ENCODE data around the gene IRAK1.
"Not testable (repeated sequence)": the region's sequence is repeated elsewhere in the genome, so short reads cannot be mapped to it uniquely, and the experiment has no call there.

Gene IRAK1

DNA sequence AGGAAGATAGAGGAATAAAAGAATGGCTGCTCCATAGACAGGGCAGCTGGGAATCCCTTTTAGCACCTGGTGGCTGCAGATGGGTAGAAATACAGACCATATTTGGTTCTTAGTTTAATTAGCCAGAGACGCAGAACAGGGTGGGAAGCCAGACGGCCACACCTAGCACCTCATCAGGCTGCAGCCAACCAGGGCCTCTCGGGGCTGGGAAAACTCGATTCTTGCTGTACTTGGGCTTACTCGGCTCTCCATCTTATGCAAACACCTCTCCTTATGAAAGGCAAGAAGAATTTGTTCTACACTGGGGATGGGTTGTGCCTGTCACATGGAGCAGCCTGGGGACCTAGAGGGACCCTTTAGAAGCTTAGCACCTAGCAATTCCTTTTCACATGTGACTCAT lies 19.7 kb downstream of the IRAK1 start:
- TF ChIP-seq, protein P1, sequence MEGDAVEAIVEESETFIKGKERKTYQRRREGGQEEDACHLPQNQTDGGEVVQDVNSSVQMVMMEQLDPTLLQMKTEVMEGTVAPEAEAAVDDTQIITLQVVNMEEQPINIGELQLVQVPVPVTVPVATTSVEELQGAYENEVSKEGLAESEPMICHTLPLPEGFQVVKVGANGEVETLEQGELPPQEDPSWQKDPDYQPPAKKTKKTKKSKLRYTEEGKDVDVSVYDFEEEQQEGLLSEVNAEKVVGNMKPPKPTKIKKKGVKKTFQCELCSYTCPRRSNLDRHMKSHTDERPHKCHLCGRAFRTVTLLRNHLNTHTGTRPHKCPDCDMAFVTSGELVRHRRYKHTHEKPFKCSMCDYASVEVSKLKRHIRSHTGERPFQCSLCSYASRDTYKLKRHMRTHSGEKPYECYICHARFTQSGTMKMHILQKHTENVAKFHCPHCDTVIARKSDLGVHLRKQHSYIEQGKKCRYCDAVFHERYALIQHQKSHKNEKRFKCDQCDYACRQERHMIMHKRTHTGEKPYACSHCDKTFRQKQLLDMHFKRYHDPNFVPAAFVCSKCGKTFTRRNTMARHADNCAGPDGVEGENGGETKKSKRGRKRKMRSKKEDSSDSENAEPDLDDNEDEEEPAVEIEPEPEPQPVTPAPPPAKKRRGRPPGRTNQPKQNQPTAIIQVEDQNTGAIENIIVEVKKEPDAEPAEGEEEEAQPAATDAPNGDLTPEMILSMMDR (IDR thresholded peaks at IDR 0.05; ENCODE audit: low read depth, low read length, missing control alignments), result no peak
- no peak overlapping the region for H3K4me3 ChIP-seq (ENCODE audit: low read depth, low read length)
- no peak for DNase-seq (ENCODE audit: low read depth)

DNA sequence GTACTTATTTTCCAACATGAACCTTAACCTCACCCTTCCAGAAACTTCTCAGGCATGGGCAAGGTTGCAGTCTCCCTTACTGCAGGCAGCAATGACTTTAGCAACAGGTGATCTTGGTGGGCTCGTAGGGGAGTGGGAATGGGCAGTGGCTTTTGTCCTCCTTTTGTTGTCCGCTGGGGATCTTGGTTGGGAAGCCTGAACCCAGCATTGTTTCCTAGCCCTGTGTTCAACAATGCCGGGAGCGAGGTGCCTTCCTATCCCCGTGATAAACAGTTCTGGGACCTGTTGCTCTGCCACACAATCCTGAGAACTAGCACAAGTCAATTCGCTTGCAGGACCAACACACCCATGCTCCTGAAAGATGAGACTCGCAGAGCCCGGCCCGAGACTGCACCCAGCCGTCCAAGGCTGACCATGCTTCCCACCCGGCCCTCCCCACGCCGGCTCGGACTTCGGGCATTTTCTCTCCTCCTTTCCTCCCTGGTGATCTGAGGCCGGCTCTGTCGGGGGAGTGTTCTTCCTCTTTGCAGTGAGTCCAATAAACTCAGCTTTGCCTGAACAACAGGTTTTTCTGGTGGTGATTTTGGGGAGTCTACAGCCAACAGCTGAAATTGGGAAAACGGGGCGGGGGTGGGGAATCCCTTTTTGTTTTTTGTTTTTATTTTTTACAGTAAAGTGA lies 20.2 kb downstream of the IRAK1 start:
- DNase-seq (ENCODE audit: low read depth), result no peak
- no peak overlapping the region for H3K4me3 ChIP-seq (ENCODE audit: low read depth, low read length)
- TF ChIP-seq, protein P1 (IDR thresholded peaks at IDR 0.05; ENCODE audit: low read depth, low read length, missing control alignments), result no peak

DNA sequence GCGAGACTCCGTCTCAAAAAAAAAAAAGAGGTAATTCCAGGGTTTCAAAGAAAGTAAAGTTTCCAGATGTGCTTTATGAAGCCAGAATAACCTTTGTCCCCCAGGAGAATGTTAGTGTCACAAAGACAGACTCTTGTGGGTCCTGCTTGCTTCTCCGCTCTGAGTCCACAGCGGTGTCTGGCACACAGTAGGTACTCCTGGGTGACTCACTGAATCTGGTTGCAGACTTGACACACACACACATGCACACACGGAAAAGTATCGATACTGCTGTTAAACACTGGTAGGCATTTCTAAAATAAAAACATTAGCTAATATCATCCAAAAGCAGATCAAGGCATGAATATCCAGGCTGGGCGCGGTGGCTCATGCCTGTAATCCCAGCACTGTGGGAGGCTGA lies 24.2 kb downstream of the IRAK1 start:
- TF ChIP-seq, protein P1 (IDR thresholded peaks at IDR 0.05; ENCODE audit: low read depth, low read length, missing control alignments), result no peak
- DNase-seq (ENCODE audit: low read depth), result no peak

DNA sequence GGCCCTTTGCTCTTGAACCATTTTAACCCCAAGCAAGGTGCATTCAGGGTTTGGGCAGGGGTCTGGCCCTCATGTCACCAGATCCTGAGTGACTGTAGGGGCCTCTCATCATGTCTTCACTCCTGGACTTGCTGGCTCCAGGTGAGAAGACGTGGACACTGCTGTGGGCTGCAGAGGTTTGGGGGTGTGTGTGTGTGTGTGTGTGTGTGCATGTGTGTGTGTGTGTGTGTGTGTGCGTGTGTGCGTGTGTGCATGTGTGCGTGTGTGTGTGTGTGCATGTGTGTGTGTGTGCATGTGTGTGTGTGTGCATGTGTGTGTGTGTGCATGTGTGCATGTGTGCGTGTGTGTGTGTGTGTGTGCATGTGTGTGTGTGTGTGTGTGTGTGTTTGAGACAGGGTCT lies 25.3 kb downstream of the IRAK1 start:
- DNase-seq (ENCODE audit: low read depth); H3K4me3 ChIP-seq (ENCODE audit: low read depth, low read length): not testable (repeated sequence)

More for the DNA sequence above, 24.2 kb downstream of the IRAK1 start:
- H3K4me3 ChIP-seq (ENCODE audit: low read depth, low read length), result no peak overlapping the region

DNA sequence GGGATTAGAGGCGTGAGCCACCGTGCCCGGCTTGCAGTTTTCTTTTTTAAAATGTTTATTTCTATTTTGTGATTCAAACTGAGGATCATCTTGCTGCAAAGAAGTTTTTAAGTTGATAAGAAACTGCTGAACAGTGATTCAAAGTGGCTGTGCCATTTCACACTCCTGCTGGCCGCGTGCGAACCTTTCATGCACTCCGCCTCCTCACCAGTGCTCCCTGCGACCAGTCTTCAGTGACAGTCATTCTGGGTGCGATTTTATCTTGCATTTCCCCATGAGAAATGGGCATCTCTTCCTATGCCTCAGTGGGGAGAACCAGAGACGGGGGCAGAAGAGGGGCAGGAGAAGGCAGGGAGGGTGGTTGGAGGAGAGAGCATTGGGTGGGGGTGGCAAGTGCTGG lies 25.7 kb downstream of the IRAK1 start:
- H3K4me3 ChIP-seq (ENCODE audit: low read depth, low read length), result no peak overlapping the region
- DNase-seq (ENCODE audit: low read depth), result no peak
- TF ChIP-seq, protein P1 (IDR thresholded peaks at IDR 0.05; ENCODE audit: low read depth, low read length, missing control alignments), result no peak

DNA sequence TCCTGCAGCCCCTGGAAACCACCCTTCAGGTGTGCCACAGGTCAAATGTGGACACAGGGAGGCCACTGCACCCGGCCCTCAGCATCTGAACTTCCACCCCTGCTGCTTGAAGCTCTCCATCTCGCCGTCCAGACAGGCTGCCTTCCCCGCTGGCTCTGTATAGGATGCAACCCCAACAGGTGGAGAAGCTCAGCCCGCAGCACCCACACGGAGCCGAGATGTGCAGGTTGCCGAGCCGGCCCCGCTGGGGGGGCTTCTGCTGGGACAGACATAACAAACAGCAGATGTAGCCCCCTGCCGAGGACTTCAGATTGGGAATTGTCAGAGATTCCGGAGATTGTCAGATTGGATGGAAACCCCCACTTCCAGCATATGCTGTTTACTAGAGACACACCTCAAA lies 26.6 kb downstream of the IRAK1 start:
- DNase-seq (ENCODE audit: low read depth), result no peak
- no peak overlapping the region for H3K4me3 ChIP-seq (ENCODE audit: low read depth, low read length)
- TF ChIP-seq, protein P1 (IDR thresholded peaks at IDR 0.05; ENCODE audit: low read depth, low read length, missing control alignments), result no peak

DNA sequence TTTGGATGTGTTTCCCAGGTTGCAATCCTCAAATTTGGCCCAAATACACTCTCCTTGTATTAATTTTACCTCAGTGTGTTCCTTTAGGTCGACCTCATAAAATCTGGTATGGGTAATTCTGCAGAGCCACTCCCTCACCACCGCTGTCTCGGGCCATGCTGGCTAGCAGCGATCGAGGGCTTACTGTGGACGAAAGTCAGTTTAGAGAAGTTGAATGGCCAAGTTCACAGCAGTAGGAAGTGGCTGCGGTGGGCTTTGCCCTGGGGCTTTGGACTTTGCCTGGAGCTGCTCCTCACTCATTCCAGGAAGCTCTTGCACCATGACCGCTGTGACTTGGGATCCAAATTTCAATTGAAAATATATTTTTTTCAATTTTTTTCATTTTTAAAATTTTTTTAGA lies 27.5 kb downstream of the IRAK1 start:
- H3K4me3 ChIP-seq (ENCODE audit: low read depth, low read length), result no peak overlapping the region
- no peak for DNase-seq (ENCODE audit: low read depth)
- TF ChIP-seq, protein P1 (IDR thresholded peaks at IDR 0.05; ENCODE audit: low read depth, low read length, missing control alignments), result no peak
